HCT116 (cell line): Measurements from ENCODE around the gene IL17C. TPM values are rescaled to one million over a fixed set of nuclear protein-coding genes. Genes with fewer than 3 reads are reported as not detected.

Experiments used
- ATAC-seq: fragments of 200-7000 bp; cut with Tn5 transposase; 2 replicates; pipeline ENCODE4 v1.9.1; 2020; ENCODE audit warnings: mild to moderate bottlenecking, moderate library complexity
- BruUV-seq: library from RNA; stranded (reverse); fragments of 400-500 nt; replicated peaks from 2 replicates; lab custom pipeline; 2021; lab: Mats Ljungman, UMichigan
- CTCF ChIA-PET: fragments of 300-600 bp; sonication (Branson Sonifier 250); formaldehyde crosslinking; loops from one replicate; lab custom pipeline; 2021; ENCODE audit warnings: antibody characterized with exemption; lab: Charles Lee
- POLR2A ChIA-PET: fragments of 300-600, 350-600 bp; sonication (Branson Sonifier 250); formaldehyde crosslinking; loops from one replicate; lab custom pipeline; 2021; ENCODE audit warnings: antibody characterized with exemption; lab: Charles Lee
- RAD21 ChIA-PET, 2 experiments: fragments of 300-600 bp; sonication (Branson Sonifier 250); formaldehyde crosslinking; loops; one replicate each; lab custom pipeline; 2023; ENCODE audit warnings: low total read pairs in 2 of 2; ENCODE audit not compliant: uncharacterized antibody in 2 of 2, unreplicated experiment in 2 of 2, low non-redundant PET in 1 of 2; lab: Charles Lee
- DNase-seq: peaks from one replicate; pipeline ENCODE4 v3.0.0-alpha.2; 2010; ENCODE audit warnings: low read depth, low spot score
- H2AFZ ChIP-seq: fragments of 200-600 bp; shearing (Covaris generic), sonication (generic); 2 replicates; pipeline ENCODE4 v1.6.1; 2017; ENCODE audit warnings: low read depth, mixed run types, mixed read lengths, antibody characterized with exemption, low read length; ENCODE audit not compliant: poor library complexity, severe bottlenecking
- H3K27ac ChIP-seq: 2 replicates; pipeline ENCODE4 v1.5.1; 2012; ENCODE audit warnings: low read depth, low read length
- H3K27me3 ChIP-seq: fragments of 200-600 bp; sonication (generic); 2 replicates; pipeline ENCODE4 v1.6.1; 2016; ENCODE audit warnings: mixed run types, low read length, mixed read lengths; ENCODE audit not compliant: insufficient read depth
- H3K36me3 ChIP-seq, 2 experiments: fragments of 200-500 bp in 1 of 2; fragments of 200-600 bp in 1 of 2; sonication (Bioruptor generic) in 1 of 2; sonication (generic) in 1 of 2; 2 replicates each; pipeline versions ENCODE4 v1.5.1 to v1.6.1; 2014 to 2016; ENCODE audit warnings: low read length in 2 of 2, inconsistent platforms in 1 of 2, mixed read lengths in 1 of 2, mixed run types in 1 of 2; ENCODE audit not compliant: insufficient read depth in 2 of 2, control insufficient read depth in 1 of 2
- H3K4me1 ChIP-seq, 2 experiments: fragments of 200-600 bp in 1 of 2; sonication (generic) in 1 of 2; 2 replicates each; pipeline versions ENCODE4 v1.5.1 to v1.6.1; 2012 to 2017; ENCODE audit warnings: low read length in 2 of 2, inconsistent platforms in 1 of 2, mild to moderate bottlenecking in 1 of 2, mixed read lengths in 1 of 2, mixed run types in 1 of 2, moderate library complexity in 1 of 2; ENCODE audit not compliant: insufficient read depth in 2 of 2, control insufficient read depth in 1 of 2
- H3K4me2 ChIP-seq: fragments of 200-600 bp; sonication (generic); 2 replicates; pipeline ENCODE4 v1.6.1; 2017; ENCODE audit warnings: mixed run types, low read length, mixed read lengths
- H3K4me3 ChIP-seq, 2 experiments: fragments of 200-600 bp in 1 of 2; sonication (generic) in 1 of 2; replicated peaks in 1 of 2; 2 replicates each; pipeline ENCODE4 v1.5.1; 2011 to 2016; ENCODE audit warnings: low read length in 2 of 2, control low read depth in 1 of 2, low read depth in 1 of 2, mild to moderate bottlenecking in 1 of 2, mixed read lengths in 1 of 2, mixed run types in 1 of 2
- H3K79me2 ChIP-seq: fragments of 200-600 bp; sonication (generic); 2 replicates; pipeline ENCODE4 v1.6.1; 2017; ENCODE audit warnings: mild to moderate bottlenecking, mixed run types, low read length, moderate library complexity, mixed read lengths; ENCODE audit not compliant: insufficient read depth
- H3K9ac ChIP-seq: fragments of 200-600 bp; sonication (generic); 2 replicates; pipeline ENCODE4 v1.6.1; 2016; ENCODE audit warnings: low read length, mixed read lengths
- H3K9me2 ChIP-seq: fragments of 200-600 bp; sonication (generic), shearing (Covaris generic); 2 replicates; pipeline ENCODE4 v1.6.1; 2017; ENCODE audit warnings: mixed run types, mild to moderate bottlenecking, moderate library complexity; ENCODE audit not compliant: insufficient read depth
- H3K9me3 ChIP-seq, 2 experiments: fragments of 200-500 bp in 1 of 2; fragments of 200-600 bp in 1 of 2; sonication (Bioruptor generic) in 1 of 2; sonication (generic) in 1 of 2; 2 replicates each; pipeline ENCODE4 v1.6.1; 2014 to 2017; ENCODE audit warnings: low read length in 2 of 2, mixed read lengths in 2 of 2, inconsistent platforms in 1 of 2, low read depth in 1 of 2, mild to moderate bottlenecking in 1 of 2, mixed run types in 1 of 2, moderate library complexity in 1 of 2; ENCODE audit not compliant: control insufficient read depth in 1 of 2, insufficient read depth in 1 of 2
- H4K20me1 ChIP-seq: fragments of 200-600 bp; sonication (generic), shearing (Covaris generic); 2 replicates; pipeline ENCODE4 v1.6.1; 2017; ENCODE audit warnings: mixed run types, mild to moderate bottlenecking, moderate library complexity; ENCODE audit not compliant: insufficient read depth
- ATF3 ChIP-seq: IDR thresholded peaks from 2 replicates; pipeline ENCODE4 v1.6.1; 2012
- CBX3 ChIP-seq: IDR thresholded peaks from 2 replicates; pipeline ENCODE4 v1.6.1; 2012; ENCODE audit warnings: low read depth
- CEBPB ChIP-seq: IDR thresholded peaks from 2 replicates; pipeline ENCODE4 v1.6.1; 2012; ENCODE audit warnings: low read depth
- CTCF ChIP-seq, 3 experiments: fragments of 200-600 bp in 1 of 3; sonication (generic) in 1 of 3; IDR thresholded peaks in 2 of 3; conservative IDR thresholded peaks in 1 of 3; 2 replicates each; pipeline ENCODE4 v1.5.1; 2012 to 2017; ENCODE audit warnings: low read depth in 2 of 3, low read length in 2 of 3, antibody characterized with exemption in 1 of 3, borderline replicate concordance in 1 of 3, control low read depth in 1 of 3, mild to moderate bottlenecking in 1 of 3, mixed read lengths in 1 of 3, mixed run types in 1 of 3, moderate library complexity in 1 of 3; ENCODE audit not compliant: insufficient read depth in 1 of 3
- EGR1 ChIP-seq: IDR thresholded peaks from 2 replicates; pipeline ENCODE4 v1.6.1; 2012; ENCODE audit warnings: low read depth
- ELF1 ChIP-seq: IDR thresholded peaks from 2 replicates; pipeline ENCODE4 v1.6.1; 2012; ENCODE audit warnings: low read depth, borderline replicate concordance
- EZH2 ChIP-seq: fragments of 200-600 bp; sonication (generic); IDR thresholded peaks from 2 replicates; pipeline ENCODE4 v1.6.1; 2017; ENCODE audit warnings: antibody characterized with exemption, mixed run types
- RAD21 ChIP-seq: IDR thresholded peaks from 2 replicates; pipeline ENCODE4 v1.6.1; 2012; ENCODE audit warnings: low read depth, mild to moderate bottlenecking
- SP1 ChIP-seq: IDR thresholded peaks from 2 replicates; pipeline ENCODE4 v1.6.1; 2012; ENCODE audit warnings: low read depth
- SRF ChIP-seq: IDR thresholded peaks from 2 replicates; pipeline ENCODE4 v1.6.1; 2012; ENCODE audit warnings: low read depth
- ZFX ChIP-seq: fragments of 450-650 bp; IDR thresholded peaks from 2 replicates; pipeline ENCODE4 v1.6.1; 2017
- ZNF274 ChIP-seq: fragments of 200-500 bp; sonication (Bioruptor generic); IDR thresholded peaks from 2 replicates; pipeline ENCODE4 v1.6.1; 2014; ENCODE audit warnings: mild to moderate bottlenecking, low read depth, low read length, inconsistent platforms
- intact Hi-C: fragments of 100-400 bp; cut with micrococcal nuclease; formaldehyde crosslinking; loops from 2 replicates; pipeline ENCODE4 v1.10.0; 2022
- total RNA-seq: library from RNA; stranded (reverse); gene quantifications from one replicate; pipeline ENCODE4 v1.2.1, GENCODE V29; 2021; ENCODE audit not compliant: unreplicated experiment
- TF ChIP-seq, protein P1 (sequence below): IDR thresholded peaks from 2 replicates; pipeline ENCODE4 v1.6.1; 2012

IL17C gene
- total RNA-seq, 1 experiment from 2014 or later = not detected

GRCh38 chr16:88680554-88681083, 42.2 kb downstream of the IL17C start:
- ATAC-seq (no peak), DNase-seq (no peak)
- no peak overlapping the region for H3K27ac ChIP-seq
- BruUV-seq = no TSS peak
- RAD21 ChIA-PET = no interaction called here
- H3K4me2 ChIP-seq = no peak overlapping the region
- no peaks in the 10 kb centered on the region for H3K9me3 ChIP-seq
- TF ChIP-seq ATF3 (no peak), CEBPB (no peak), CBX3 (no peak), CTCF (IDR thresholded peaks at IDR 0.05 in 2 of 3, conservative IDR thresholded peaks at IDR 0.05 in 1 of 3; ENCODE audit: borderline replicate concordance in 1 of 3, insufficient read depth in 1 of 3, low read depth in 2 of 3, low read length in 2 of 3) (no peak), SP1 (no peak), ELF1 (no peak), SRF (no peak), RAD21 (no peak), EGR1 (no peak), ZFX (no peak), EZH2 (no peak), ZNF274 (no peak)
- TF ChIP-seq, protein P1, sequence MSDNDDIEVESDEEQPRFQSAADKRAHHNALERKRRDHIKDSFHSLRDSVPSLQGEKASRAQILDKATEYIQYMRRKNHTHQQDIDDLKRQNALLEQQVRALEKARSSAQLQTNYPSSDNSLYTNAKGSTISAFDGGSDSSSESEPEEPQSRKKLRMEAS = no peak
- H3K79me2 ChIP-seq = no peaks in the 10 kb centered on the region
- no peaks in the 10 kb centered on the region for H3K9me2 ChIP-seq
- intact Hi-C loops = no loop called here
- no peak overlapping the region for H2AFZ ChIP-seq
- H3K4me3 ChIP-seq = no peak overlapping the region
- no peaks in the 10 kb centered on the region for H3K36me3 ChIP-seq
- no peaks in the 10 kb centered on the region for H4K20me1 ChIP-seq
- no peaks in the 10 kb centered on the region for H3K27me3 ChIP-seq
- CTCF ChIA-PET = interaction anchor here (0.8 to 1.6 kb wide), 3 partner anchors 8 to 24 kb away, joined by 3 to 6 read pairs (median 3); no protein-coding TSS in a partner anchor
- POLR2A ChIA-PET = no interaction called here
- peaks cover 8 to 20% of the 10 kb centered on the region in 2 experiments for H3K4me1 ChIP-seq
- no peak overlapping the region for H3K9ac ChIP-seq
